GM12878 (cell line): ENCODE measurements around the gene ETV6. TPM values are rescaled to one million over a fixed set of nuclear protein-coding genes. Genes with fewer than 3 reads are reported as not detected.

Experiments
- ATAC-seq: fragments of 200-7000 bp; cut with Tn5 transposase; 3 replicates; pipeline ENCODE4 v1.9.1; 2020; ENCODE audit warnings: mild to moderate bottlenecking, moderate library complexity
- BruUV-seq: library from RNA; stranded (reverse); fragments of 400-500 nt; replicated peaks from 2 replicates; lab custom pipeline; 2021; lab: Mats Ljungman, UMichigan
- CTCF ChIA-PET: fragments of 300-600 bp; sonication (Branson Sonifier 250); formaldehyde crosslinking; extraction: SDS; loops from one replicate; lab custom pipeline; 2021; ENCODE audit warnings: inconsistent platforms; lab: Yijun Ruan, JAX
- POLR2A ChIA-PET: fragments of 350-600 bp; formaldehyde crosslinking; extraction: SDS; loops from one replicate; lab custom pipeline; 2021; ENCODE audit warnings: inconsistent platforms; lab: Charles Lee
- RAD21 ChIA-PET: fragments of 300-600 bp; sonication (Branson Sonifier 250); formaldehyde crosslinking; loops from one replicate; lab custom pipeline; 2023; ENCODE audit warnings: antibody characterized with exemption; ENCODE audit not compliant: unreplicated experiment; lab: Charles Lee
- SMC1A ChIA-PET: fragments of 300-600 bp; sonication (Branson Sonifier 250); formaldehyde crosslinking; loops from one replicate; lab custom pipeline; 2023; ENCODE audit not compliant: unreplicated experiment, uncharacterized antibody; lab: Charles Lee
- DNase-seq: peaks from one replicate; pipeline ENCODE4 v3.0.0-alpha.2; 2011; ENCODE audit warnings: low read depth, low spot score
- FAIRE-seq: peaks from 3 replicates; lab custom pipeline; 2011; peaks lifted over from hg19 to GRCh38; lab: Jason Lieb, UNC
- H2AFZ ChIP-seq: 2 replicates; pipeline ENCODE4 v1.6.0; 2011; ENCODE audit warnings: low read depth, low read length, control low read depth; ENCODE audit not compliant: control insufficient read depth
- H3K27ac ChIP-seq: 2 replicates; pipeline ENCODE4 v1.5.1; 2011; ENCODE audit warnings: control low read depth; ENCODE audit not compliant: control insufficient read depth, insufficient read depth
- H3K27me3 ChIP-seq, 2 experiments: replicated peaks in 1 of 2; 2 replicates each; pipeline versions ENCODE4 v1.6.0 to v1.6.1; 2011; ENCODE audit warnings: low read length in 1 of 2; ENCODE audit not compliant: control insufficient read depth in 2 of 2, insufficient read depth in 2 of 2
- H3K36me3 ChIP-seq, 2 experiments: 2 replicates each; pipeline ENCODE4 v1.5.1; 2011; ENCODE audit warnings: low read length in 1 of 2; ENCODE audit not compliant: control insufficient read depth in 2 of 2, insufficient read depth in 2 of 2
- H3K4me1 ChIP-seq: 2 replicates; pipeline ENCODE4 v1.6.1; 2011; ENCODE audit warnings: mild to moderate bottlenecking, low read length, moderate library complexity, mixed read lengths; ENCODE audit not compliant: control insufficient read depth, insufficient read depth
- H3K4me2 ChIP-seq: 2 replicates; pipeline ENCODE4 v1.6.0; 2011; ENCODE audit warnings: control low read depth; ENCODE audit not compliant: control insufficient read depth, insufficient read depth
- H3K4me3 ChIP-seq: fragments of 200-600 bp; sonication (generic); 2 replicates; pipeline ENCODE4 v1.5.1; 2016
- H3K79me2 ChIP-seq: 2 replicates; pipeline ENCODE4 v1.6.0; 2011; ENCODE audit warnings: low read length; ENCODE audit not compliant: control insufficient read depth, insufficient read depth
- H3K9ac ChIP-seq: 2 replicates; pipeline ENCODE4 v1.8.0; 2011; ENCODE audit warnings: low read length, control low read depth, mixed read lengths; ENCODE audit not compliant: control insufficient read depth, insufficient read depth
- H3K9me3 ChIP-seq: replicated peaks from 3 replicates; pipeline ENCODE4 v1.5.1; 2011; ENCODE audit warnings: mild to moderate bottlenecking, low read length; ENCODE audit not compliant: control insufficient read depth, insufficient read depth
- H4K20me1 ChIP-seq: 2 replicates; pipeline ENCODE4 v1.6.0; 2011; ENCODE audit not compliant: control insufficient read depth, insufficient read depth
- CBX5 ChIP-seq: sonication (generic); IDR thresholded peaks from 2 replicates; pipeline ENCODE4 v1.6.1; 2016; ENCODE audit warnings: low read depth, moderate library complexity, mild to moderate bottlenecking, inconsistent platforms
- EED ChIP-seq: sonication (generic); IDR thresholded peaks from 2 replicates; pipeline ENCODE4 v1.6.1; 2016; ENCODE audit warnings: antibody characterized with exemption, low read depth
- ETV6 ChIP-seq, 2 experiments: fragments of 450-650 bp in 1 of 2; IDR thresholded peaks in 1 of 2; conservative IDR thresholded peaks in 1 of 2; 2 replicates each; pipeline ENCODE4 v1.6.1; 2014; ENCODE audit warnings: antibody characterized with exemption in 1 of 2, borderline replicate concordance in 1 of 2, low read depth in 1 of 2, mild to moderate bottlenecking in 1 of 2, moderate library complexity in 1 of 2
- NRF1 ChIP-seq: conservative IDR thresholded peaks from 2 replicates; pipeline ENCODE4 v1.6.1; 2011; ENCODE audit warnings: mild to moderate bottlenecking, low read depth, low read length, improper control_type of control experiment
- PAX5 ChIP-seq: IDR thresholded peaks from 2 replicates; pipeline ENCODE4 v1.6.1; 2011; ENCODE audit warnings: low read depth, low read length, borderline replicate concordance
- RAD21 ChIP-seq: IDR thresholded peaks from 2 replicates; pipeline ENCODE4 v1.6.1; 2011; ENCODE audit warnings: mild to moderate bottlenecking, low read depth, low read length, moderate library complexity; ENCODE audit not compliant: insufficient read depth
- RUNX3 ChIP-seq: IDR thresholded peaks from 2 replicates; pipeline ENCODE4 v1.6.1; 2012; ENCODE audit warnings: low read length, inconsistent platforms
- SMAD1 ChIP-seq: fragments of 450-650 bp; IDR thresholded peaks from 2 replicates; pipeline ENCODE4 v1.6.1; 2018; ENCODE audit warnings: mild to moderate bottlenecking, low read depth; ENCODE audit not compliant: partially characterized antibody
- ZNF24 ChIP-seq: fragments of 450-650 bp; IDR thresholded peaks from 2 replicates; pipeline ENCODE4 v1.6.1; 2017; ENCODE audit warnings: antibody characterized with exemption, mild to moderate bottlenecking
- WGBS: methylation state at CpG from one replicate; pipeline ENCODE4 v1.1.6; 2016; ENCODE audit warnings: low lambda C conversion rate; ENCODE audit not compliant: insufficient replicate concordance, insufficient coverage; ENCODE audit errors: missing lambda C conversion rate; 5-methylcytosine and 5-hydroxymethylcytosine counted together
- in situ Hi-C: fragments of 300-500 bp; cut with MboI; formaldehyde crosslinking; loops from 9 replicates; pipeline ENCODE4 v1.14.3; 2018; ENCODE audit warnings: mixed read lengths
- intact Hi-C: fragments of 100-400 bp; cut with micrococcal nuclease; formaldehyde crosslinking; loops from one replicate; pipeline ENCODE4 v1.14.2; 2022; ENCODE audit not compliant: unreplicated experiment
- polyA plus RNA-seq, 11 experiments: library from polyadenylated mRNA; depleted of rRNA in 4 of 11; unstranded in 6 of 11; stranded (reverse) in 5 of 11; fragments of >200 nt; fragmentation: Nextera tagmentation in 4 of 11; fragmentation: Illumina TruSeq in 1 of 11; extraction: Ambion mirVana in 4 of 11; extraction: Trizol in 1 of 11; gene quantifications; 1 replicate in 1 of 11; 2 replicates in 10 of 11; pipeline versions ENCODE4 v1.2.1 to v1.2.3, GENCODE V29; 2011 to 2016; ENCODE audit warnings: inconsistent platforms in 2 of 11, missing spikeins in 2 of 11, low read depth in 1 of 11
- total RNA-seq, 4 experiments: library from RNA; depleted of rRNA in 3 of 4; stranded (reverse); fragments of >200 nt in 3 of 4; fragmentation: Illumina TruSeq in 1 of 4; extraction: Trizol in 1 of 4; gene quantifications; 2 replicates each; pipeline versions ENCODE4 v1.2.1 to v1.2.3, GENCODE V29; 2013 to 2021
- TF ChIP-seq, protein P1 (sequence below): IDR thresholded peaks from 2 replicates; pipeline ENCODE4 v1.6.1; 2012; ENCODE audit warnings: low read length, inconsistent platforms
- TF ChIP-seq, protein P2 (sequence below): IDR thresholded peaks from 2 replicates; pipeline ENCODE4 v1.6.1; 2011; ENCODE audit warnings: mild to moderate bottlenecking, low read depth, low read length, moderate library complexity; ENCODE audit not compliant: insufficient replicate concordance

ETV6 gene
- total and polyA plus RNA-seq, 10 of the 15 experiments (the other 5 are each of a cell fraction or from before 2014, with no cell fraction given), result 6.6 to 74.8 (median 24.6) TPM

DNA sequence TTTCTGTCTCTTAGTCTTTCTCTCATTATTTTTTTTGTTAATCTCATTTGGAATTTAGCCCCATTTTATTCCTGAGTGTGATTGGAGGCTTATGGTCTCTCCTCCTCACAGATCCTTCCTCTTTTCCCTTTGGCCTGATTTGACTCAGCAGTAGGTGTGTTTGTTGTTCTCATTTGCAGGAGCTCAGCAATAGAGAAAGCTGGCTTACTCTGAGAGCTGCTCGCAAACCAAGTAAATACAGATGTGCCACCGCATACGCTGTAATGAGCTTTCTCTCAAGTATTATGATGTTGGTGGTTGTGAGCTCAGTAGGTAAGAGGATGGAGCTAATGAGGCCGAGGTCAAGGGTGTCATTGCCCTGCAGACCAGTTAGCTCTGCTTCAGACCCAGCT is 206.5 kb downstream of the ETV6 start:
- ChIA-PET POLR2A (no interaction called here), RAD21 (interaction anchor here (0.9 to 1.0 kb wide), 2 partner anchors 17 to 19 kb away, joined by 3 to 4 read pairs; no protein-coding TSS in a partner anchor), SMC1A (interaction anchor here (0.6 to 1.5 kb wide), 9 partner anchors 11 to 182 kb away, joined by 3 to 5 read pairs (median 3); no protein-coding TSS in a partner anchor), CTCF (interaction anchor here (0.9 to 1.9 kb wide), 6 partner anchors 14 to 183 kb away, joined by 3 to 6 read pairs (median 4); no protein-coding TSS in a partner anchor)
- Histone ChIP-seq H3K4me3 (no peak overlapping the region), H3K4me1 (peaks cover 12% of the 10 kb centered on the region), H3K27me3 (no peaks in the 10 kb centered on the region), H3K4me2 (no peak overlapping the region; the same call in 1 of the 2 replicates), H3K9ac (no peak overlapping the region), H3K27ac (peak overlapping the region; percentile 51), H3K9me3 (no peaks in the 10 kb centered on the region), H3K79me2 (no peaks in the 10 kb centered on the region; the same call in 1 of the 2 replicates), H2AFZ (no peak overlapping the region), H4K20me1 (no peaks in the 10 kb centered on the region), H3K36me3 (peaks cover 13 to 47% of the 10 kb centered on the region in 2 experiments)
- TF ChIP-seq EED (peak; percentile 63), NRF1 (no peak), RAD21 (no peak), ZNF24 (no peak), RUNX3 (peak; percentile 18; the same call in 1 of the 2 replicates), CBX5 (no peak), SMAD1 (no peak), ETV6 (conservative IDR thresholded peaks at IDR 0.05 in 1 of 2, IDR thresholded peaks at IDR 0.05 in 1 of 2; ENCODE audit: borderline replicate concordance in 1 of 2, low read depth in 1 of 2) (0 out of 4 replicates have a peak, but pooled peaks of 1 of the 2 experiments have one; percentile 9), PAX5 (no peak)
- TF ChIP-seq, protein P1, sequence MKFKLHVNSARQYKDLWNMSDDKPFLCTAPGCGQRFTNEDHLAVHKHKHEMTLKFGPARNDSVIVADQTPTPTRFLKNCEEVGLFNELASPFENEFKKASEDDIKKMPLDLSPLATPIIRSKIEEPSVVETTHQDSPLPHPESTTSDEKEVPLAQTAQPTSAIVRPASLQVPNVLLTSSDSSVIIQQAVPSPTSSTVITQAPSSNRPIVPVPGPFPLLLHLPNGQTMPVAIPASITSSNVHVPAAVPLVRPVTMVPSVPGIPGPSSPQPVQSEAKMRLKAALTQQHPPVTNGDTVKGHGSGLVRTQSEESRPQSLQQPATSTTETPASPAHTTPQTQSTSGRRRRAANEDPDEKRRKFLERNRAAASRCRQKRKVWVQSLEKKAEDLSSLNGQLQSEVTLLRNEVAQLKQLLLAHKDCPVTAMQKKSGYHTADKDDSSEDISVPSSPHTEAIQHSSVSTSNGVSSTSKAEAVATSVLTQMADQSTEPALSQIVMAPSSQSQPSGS, result 0 out of 2 replicates have a peak, but pooled peaks have one; percentile 12
- TF ChIP-seq, protein P2, sequence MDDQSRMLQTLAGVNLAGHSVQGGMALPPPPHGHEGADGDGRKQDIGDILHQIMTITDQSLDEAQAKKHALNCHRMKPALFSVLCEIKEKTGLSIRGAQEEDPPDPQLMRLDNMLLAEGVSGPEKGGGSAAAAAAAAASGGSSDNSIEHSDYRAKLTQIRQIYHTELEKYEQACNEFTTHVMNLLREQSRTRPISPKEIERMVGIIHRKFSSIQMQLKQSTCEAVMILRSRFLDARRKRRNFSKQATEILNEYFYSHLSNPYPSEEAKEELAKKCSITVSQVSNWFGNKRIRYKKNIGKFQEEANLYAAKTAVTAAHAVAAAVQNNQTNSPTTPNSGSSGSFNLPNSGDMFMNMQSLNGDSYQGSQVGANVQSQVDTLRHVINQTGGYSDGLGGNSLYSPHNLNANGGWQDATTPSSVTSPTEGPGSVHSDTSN, result no peak
- BruUV-seq, result no TSS peak
- WGBS, result 31% methylated on average over 4 of the region's 4 CpGs
- in situ Hi-C loops, result no loop called here
- FAIRE-seq, result peak; percentile 7
- intact Hi-C loops, result no loop called here
- DNase-seq, result no peak
- no peak for ATAC-seq
